ENCODE data around the gene MAOA.

Gene MAOA

DNA sequence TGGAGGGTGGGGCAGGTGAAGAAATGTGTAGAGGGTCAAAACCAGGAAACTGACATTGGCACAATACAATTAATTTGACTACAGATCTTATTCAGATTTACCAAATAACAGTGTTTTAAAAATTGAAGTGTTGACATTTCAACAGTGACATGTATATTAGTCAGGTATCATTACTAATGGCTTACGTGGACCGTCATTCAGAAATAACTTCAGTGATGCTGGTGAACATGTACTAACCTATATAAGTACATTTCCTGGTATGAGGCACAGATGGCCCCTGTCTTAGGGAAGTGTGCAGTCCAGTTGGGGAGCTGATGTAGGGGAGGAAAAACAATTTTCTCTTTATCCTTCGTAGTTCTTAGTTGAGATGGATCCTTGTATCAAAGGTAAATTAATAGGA, 22.3 kb upstream of the MAOA start:
- H3K27ac ChIP-seq = no peak overlapping the region
- H3K36me3 ChIP-seq = no peaks in the 10 kb centered on the region
- H3K4me1 ChIP-seq = no peaks in the 10 kb centered on the region
- H3K4me2 ChIP-seq = no peak overlapping the region
- H3K27me3 ChIP-seq = peaks cover 96% of the 10 kb centered on the region
- no peaks in the 10 kb centered on the region for H3K9me3 ChIP-seq
- H3K4me3 ChIP-seq = no peak overlapping the region
- no peak overlapping the region for H3K9ac ChIP-seq
- TF ChIP-seq Cebpa-rat (IDR thresholded peaks at IDR 0.05) = no peak
- H4K20me1 ChIP-seq = peaks cover 6% of the 10 kb centered on the region; the same call in 1 of the 2 replicates

DNA sequence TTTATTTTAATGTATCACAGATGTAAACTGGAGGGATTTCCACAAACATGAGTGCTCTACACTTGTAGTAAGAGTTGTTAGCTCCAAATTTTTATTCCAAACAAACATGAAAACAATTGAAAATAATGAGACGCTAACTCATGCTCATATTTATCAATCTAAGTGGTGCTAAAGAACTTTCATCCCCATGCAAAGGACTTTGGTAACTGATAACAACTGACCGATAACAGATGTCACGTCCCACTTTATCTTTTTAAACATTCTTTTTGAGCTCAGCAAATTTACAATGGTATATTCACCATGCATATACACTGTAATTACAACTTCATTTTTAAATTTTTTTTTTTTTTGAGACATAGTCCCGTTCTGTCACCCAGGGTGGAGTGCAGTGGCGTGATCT, 15.6 kb upstream of the MAOA start:
- Histone ChIP-seq H3K27ac (no peak overlapping the region), H3K9ac (no peak overlapping the region), H3K4me2 (no peak overlapping the region), H3K4me3 (no peak overlapping the region), H3K9me3 (no peaks in the 10 kb centered on the region), H3K36me3 (no peaks in the 10 kb centered on the region), H3K4me1 (no peaks in the 10 kb centered on the region), H4K20me1 (no peaks in the 10 kb centered on the region; the same call in 1 of the 2 replicates), H3K27me3 (peaks cover 79% of the 10 kb centered on the region)
- no peak for TF ChIP-seq Cebpa-rat (IDR thresholded peaks at IDR 0.05)

DNA sequence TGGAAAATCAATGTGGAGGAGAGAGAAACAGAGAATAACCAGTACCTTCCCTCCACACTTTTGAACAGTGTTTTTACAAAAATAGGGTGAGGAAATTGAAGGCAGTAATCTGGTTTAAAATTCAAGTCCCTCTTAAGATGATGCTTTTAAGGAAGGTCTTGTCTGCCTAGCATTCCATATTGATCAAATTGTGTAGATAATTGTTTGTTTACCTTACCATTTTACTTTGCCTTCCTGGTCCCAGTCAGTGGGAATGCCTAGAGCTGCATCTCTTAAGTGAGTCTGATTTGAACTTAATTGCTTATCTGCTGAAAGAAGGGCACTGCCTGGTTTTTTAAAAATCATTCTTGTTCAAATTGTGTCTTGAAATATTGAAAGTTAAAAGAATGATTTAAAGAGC, 14.4 kb upstream of the MAOA start:
- Histone ChIP-seq H3K4me1 (no peaks in the 10 kb centered on the region), H3K9me3 (no peaks in the 10 kb centered on the region), H3K4me2 (no peak overlapping the region), H3K36me3 (no peaks in the 10 kb centered on the region), H4K20me1 (no peaks in the 10 kb centered on the region), H3K27ac (no peak overlapping the region), H3K4me3 (no peak overlapping the region), H3K27me3 (peaks cover 67% of the 10 kb centered on the region), H3K9ac (no peak overlapping the region)
- TF ChIP-seq Cebpa-rat (IDR thresholded peaks at IDR 0.05) = no peak

DNA sequence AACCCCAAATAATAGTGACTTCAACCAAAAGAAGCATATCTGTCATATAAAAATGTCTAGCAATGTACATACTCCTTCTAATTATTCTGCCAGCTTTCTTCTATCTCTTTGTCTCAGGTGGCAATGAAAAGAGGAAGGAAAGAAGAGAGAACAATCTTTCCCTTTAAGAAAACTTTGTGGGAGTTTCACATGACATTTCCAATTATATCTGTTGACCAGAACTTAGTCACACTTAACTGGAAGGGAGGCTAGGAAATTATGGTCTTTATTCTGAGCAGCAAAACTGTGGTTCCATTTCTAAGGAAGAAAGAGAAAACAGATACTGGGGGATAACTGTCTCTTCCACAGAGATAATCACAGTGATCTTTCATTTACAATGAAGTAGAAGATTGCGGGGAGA, 12.9 kb upstream of the MAOA start:
- Histone ChIP-seq H3K9ac (no peak overlapping the region), H3K27me3 (peaks cover 52% of the 10 kb centered on the region), H3K4me3 (no peak overlapping the region), H3K27ac (no peak overlapping the region), H4K20me1 (no peaks in the 10 kb centered on the region), H3K4me2 (no peak overlapping the region), H3K4me1 (no peaks in the 10 kb centered on the region), H3K9me3 (no peaks in the 10 kb centered on the region), H3K36me3 (no peaks in the 10 kb centered on the region)
- no peak for TF ChIP-seq Cebpa-rat (IDR thresholded peaks at IDR 0.05)

DNA sequence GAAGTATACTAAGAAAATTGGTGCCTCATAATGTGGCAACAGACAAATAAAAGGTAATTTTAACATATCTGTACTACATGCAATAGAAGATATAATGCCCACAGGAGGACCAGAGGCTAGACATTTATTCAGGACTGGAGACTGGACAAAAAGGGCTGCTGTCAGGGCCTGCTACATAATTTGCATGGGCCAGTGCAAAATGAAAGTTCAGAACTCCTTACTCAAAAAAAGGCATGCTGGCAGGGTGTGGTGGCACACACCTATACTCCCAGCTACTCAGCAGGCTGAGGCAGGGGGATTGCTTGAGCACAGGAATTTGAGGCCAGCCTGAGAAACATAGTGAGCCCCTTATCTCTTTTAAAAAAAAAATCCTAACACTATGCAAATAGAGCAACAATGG, 12.4 kb upstream of the MAOA start:
- Histone ChIP-seq H3K9ac (no peak overlapping the region), H3K36me3 (no peaks in the 10 kb centered on the region), H3K27me3 (peaks cover 47% of the 10 kb centered on the region), H3K4me2 (no peak overlapping the region), H3K9me3 (no peaks in the 10 kb centered on the region), H3K4me1 (no peaks in the 10 kb centered on the region), H3K27ac (no peak overlapping the region), H4K20me1 (no peaks in the 10 kb centered on the region), H3K4me3 (no peak overlapping the region)
- TF ChIP-seq Cebpa-rat (IDR thresholded peaks at IDR 0.05) = no peak

DNA sequence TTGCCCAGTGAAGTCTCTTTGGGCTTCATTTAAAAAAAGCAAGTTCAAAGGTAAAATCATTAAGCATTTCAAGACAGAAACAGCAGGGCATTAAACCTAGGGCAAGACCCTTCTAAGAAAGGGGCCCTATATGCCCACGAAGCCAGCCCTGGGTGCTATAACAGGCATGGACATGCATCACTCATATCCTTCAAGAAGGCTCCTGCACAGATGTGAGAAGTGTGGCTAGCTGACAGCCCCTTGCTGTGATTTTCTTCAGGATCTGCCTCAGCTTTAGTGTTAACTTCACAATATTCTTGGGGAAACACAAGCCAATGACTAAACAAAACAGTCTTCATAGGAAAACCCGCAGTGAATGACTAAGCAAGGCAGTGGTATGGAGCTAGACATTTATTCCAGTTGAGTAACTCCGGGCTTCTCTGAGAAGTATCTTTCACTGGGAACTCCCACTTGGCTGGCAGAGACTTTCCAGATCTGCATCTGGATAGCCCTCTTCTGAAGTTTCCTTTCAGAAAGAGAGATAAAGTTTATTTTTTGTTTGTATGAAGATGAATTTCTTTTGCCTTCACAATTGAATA, 11.9 kb upstream of the MAOA start:
- no peak overlapping the region for H3K4me2 ChIP-seq
- peaks cover 42% of the 10 kb centered on the region for H3K27me3 ChIP-seq
- no peaks in the 10 kb centered on the region for H3K9me3 ChIP-seq
- no peak for TF ChIP-seq Cebpa-rat (IDR thresholded peaks at IDR 0.05)
- no peaks in the 10 kb centered on the region for H3K36me3 ChIP-seq
- no peaks in the 10 kb centered on the region for H4K20me1 ChIP-seq
- no peak overlapping the region for H3K27ac ChIP-seq
- H3K4me1 ChIP-seq = no peaks in the 10 kb centered on the region
- H3K4me3 ChIP-seq = no peak overlapping the region
- H3K9ac ChIP-seq = no peak overlapping the region

DNA sequence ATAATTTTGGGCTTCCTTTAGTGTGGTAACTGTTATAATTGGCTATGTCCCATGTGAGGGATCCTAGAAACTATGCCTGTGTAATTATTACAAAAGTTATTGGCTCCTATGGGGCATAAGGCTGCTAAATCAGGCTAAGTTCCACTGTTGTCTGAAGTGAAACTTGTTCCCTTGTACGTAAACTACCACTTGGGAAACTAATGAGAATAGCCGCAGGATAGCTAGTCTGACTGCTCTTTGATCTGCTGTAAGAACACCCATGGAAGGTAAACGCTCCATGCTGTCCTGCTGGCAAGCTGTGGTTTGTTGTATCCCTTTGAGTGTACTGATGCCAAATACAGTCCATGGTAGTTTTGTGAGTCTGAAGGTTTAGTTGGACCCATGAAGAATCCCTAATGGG, 9.3 kb upstream of the MAOA start:
- H3K4me1 ChIP-seq = no peaks in the 10 kb centered on the region
- no peaks in the 10 kb centered on the region for H3K36me3 ChIP-seq
- H3K9ac ChIP-seq = no peak overlapping the region
- no peak overlapping the region for H3K27ac ChIP-seq
- no peaks in the 10 kb centered on the region for H4K20me1 ChIP-seq
- no peak overlapping the region for H3K4me2 ChIP-seq
- H3K9me3 ChIP-seq = no peaks in the 10 kb centered on the region
- no peak overlapping the region for H3K4me3 ChIP-seq
- TF ChIP-seq Cebpa-rat (IDR thresholded peaks at IDR 0.05) = no peak
- H3K27me3 ChIP-seq = peaks cover 30% of the 10 kb centered on the region

DNA sequence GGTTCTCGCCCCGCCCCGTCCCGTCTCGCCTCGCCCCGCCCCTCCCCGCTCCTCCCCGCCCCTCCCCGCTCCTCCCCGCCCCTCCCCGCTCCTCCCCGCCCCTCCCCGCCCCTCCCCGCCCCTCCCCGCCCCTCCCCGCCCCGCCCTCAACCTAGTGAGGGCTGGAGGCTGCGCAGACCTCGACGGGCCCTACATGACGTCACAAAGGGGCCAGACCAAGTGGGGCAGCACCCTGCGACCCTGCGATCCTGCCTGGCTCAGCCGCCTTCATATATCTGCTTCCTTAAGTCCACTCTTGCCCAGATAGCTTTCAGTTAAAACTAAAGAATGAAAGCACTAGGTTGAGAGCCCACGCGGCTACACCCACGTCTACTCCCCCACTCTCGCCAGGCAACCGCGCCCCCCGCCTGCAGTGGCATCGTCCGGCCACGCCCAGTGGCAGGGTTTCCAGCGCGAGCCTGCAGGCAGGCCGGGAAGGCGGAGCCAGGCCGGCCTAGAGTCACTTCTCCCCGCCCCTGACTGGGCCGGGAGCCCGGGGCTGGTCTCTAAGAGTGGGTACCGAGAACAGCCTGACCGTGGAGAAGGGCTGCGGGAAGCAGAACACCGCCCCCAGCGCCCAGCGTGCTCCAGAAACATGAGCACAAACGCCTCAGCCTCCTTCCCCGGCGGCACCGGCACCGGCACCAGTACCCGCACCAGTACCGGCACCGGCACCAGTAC, 1.5 kb upstream of the MAOA start:
- Histone ChIP-seq H3K9me3 (peaks cover 20% of the 10 kb centered on the region), H3K4me3 (peak overlapping the region; percentile 64), H3K4me1 (no peaks in the 10 kb centered on the region), H3K4me2 (peak overlapping the region; percentile 59), H3K9ac (peak overlapping the region; percentile 91), H3K36me3 (no peaks in the 10 kb centered on the region), H4K20me1 (no peaks in the 10 kb centered on the region), H3K27ac (peak overlapping the region; percentile 95), H3K27me3 (peaks cover 39% of the 10 kb centered on the region)
- TF ChIP-seq Cebpa-rat (IDR thresholded peaks at IDR 0.05) = no peak

DNA sequence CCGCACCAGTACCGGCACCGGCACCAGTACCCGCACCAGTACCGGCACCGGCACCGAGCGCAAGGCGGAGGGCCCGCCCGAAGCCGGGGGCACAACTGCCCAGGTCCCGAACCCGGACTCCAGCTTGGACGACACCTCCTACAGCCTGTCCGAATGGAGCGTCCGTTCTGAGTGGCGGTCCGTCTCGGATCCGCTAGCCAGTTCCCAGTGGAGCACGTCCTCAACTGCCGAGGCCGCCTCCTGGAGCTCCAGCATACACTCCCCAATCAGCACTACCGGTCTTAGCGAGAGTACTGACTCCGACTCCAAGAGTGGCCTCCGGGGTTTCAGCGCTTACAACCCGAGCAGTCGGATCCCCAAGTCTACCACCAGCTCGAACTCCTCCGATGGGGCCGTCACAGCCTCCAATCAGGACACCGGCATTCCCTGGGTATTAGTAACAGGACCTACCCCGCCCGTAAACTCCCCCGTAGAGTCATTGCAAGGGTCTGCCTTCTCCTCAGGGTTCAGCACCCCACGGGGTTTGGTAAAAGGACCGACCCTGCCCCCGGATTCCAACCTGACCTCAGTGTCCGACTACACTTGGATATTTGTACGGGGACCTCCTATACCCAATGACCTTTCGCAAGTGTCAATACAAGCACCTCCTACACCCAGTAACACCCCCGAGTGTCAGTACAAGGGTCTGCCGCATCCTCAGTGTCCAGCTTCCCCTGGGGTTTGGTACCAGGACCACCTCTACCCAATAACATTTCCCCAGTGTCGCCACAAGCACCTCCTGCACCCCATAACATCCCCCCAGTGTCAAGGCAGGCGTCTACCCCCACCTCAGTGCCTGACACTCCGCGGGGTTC, 721 bp upstream of the MAOA start:
- Histone ChIP-seq H3K36me3 (no peaks in the 10 kb centered on the region), H4K20me1 (no peaks in the 10 kb centered on the region), H3K9ac (0 out of 2 replicates have a peak overlapping the region, but pooled peaks have one; percentile 91), H3K4me2 (peak overlapping the region; percentile 59), H3K27me3 (peaks cover 46% of the 10 kb centered on the region), H3K4me1 (no peaks in the 10 kb centered on the region), H3K9me3 (peaks cover 20% of the 10 kb centered on the region), H3K27ac (peak overlapping the region; percentile 95; the same call in 1 of the 2 replicates), H3K4me3 (peak overlapping the region; percentile 64)
- no peak for TF ChIP-seq Cebpa-rat (IDR thresholded peaks at IDR 0.05)

DNA sequence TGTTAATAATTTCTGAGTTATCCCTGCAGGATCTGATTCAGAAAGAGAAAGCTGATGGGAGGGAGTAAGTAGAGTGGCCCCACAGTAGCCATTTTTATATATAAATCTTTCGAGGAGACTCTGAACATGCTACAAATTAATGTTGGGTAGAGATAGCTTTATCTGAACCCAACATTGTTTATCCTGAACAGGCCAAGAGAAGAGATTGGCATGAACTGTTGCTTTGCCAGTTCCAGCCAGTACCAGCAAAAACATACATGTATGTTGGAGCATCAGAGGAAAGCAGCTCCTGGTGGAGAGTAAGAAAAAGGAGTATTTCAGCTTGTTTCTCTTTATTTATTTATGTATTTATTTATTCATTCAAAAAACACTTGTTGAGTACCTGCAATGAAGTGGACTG, 1.6 kb downstream of the MAOA start:
- no peak overlapping the region for H3K27ac ChIP-seq
- peaks cover 47% of the 10 kb centered on the region for H3K27me3 ChIP-seq
- no peaks in the 10 kb centered on the region for H4K20me1 ChIP-seq
- H3K9me3 ChIP-seq = peaks cover 20% of the 10 kb centered on the region
- TF ChIP-seq Cebpa-rat (IDR thresholded peaks at IDR 0.05) = no peak
- H3K4me2 ChIP-seq = no peak overlapping the region
- no peak overlapping the region for H3K4me3 ChIP-seq
- H3K9ac ChIP-seq = no peak overlapping the region
- H3K36me3 ChIP-seq = no peaks in the 10 kb centered on the region
- H3K4me1 ChIP-seq = no peaks in the 10 kb centered on the region

Data from BLaER1 (cell line).